Mesenchymal stem cell (in vitro differentiated cells and primary cell): ENCODE results near the gene SRSF3.

Experiments
- DNase-seq: peaks from one replicate; pipeline ENCODE4 v3.0.0-alpha.2; 2013
- H2AFZ ChIP-seq: one replicate; pipeline ENCODE4 v1.6.1; 2013; ENCODE audit warnings: low read depth, mild to moderate bottlenecking, control low read depth, inconsistent platforms, low read length, moderate library complexity
- H2AK5ac ChIP-seq: 2 replicates; pipeline ENCODE4 v1.6.1; 2013; ENCODE audit warnings: low read length, moderate library complexity, mild to moderate bottlenecking, inconsistent platforms; ENCODE audit not compliant: severe bottlenecking
- H2BK120ac ChIP-seq: one replicate; pipeline ENCODE4 v1.6.1; 2013; ENCODE audit warnings: low read depth, mild to moderate bottlenecking, inconsistent platforms, low read length, moderate library complexity
- H2BK12ac ChIP-seq, 2 experiments: one replicate each; pipeline ENCODE4 v1.6.1; 2013; ENCODE audit warnings: inconsistent platforms in 2 of 2, low read length in 2 of 2, mild to moderate bottlenecking in 2 of 2, moderate library complexity in 2 of 2, control low read depth in 1 of 2
- H2BK15ac ChIP-seq: one replicate; pipeline ENCODE4 v1.6.1; 2013; ENCODE audit warnings: mild to moderate bottlenecking, low read depth, inconsistent platforms; ENCODE audit not compliant: poor library complexity, severe bottlenecking
- H2BK5ac ChIP-seq: 2 replicates; pipeline ENCODE4 v1.6.1; 2013; ENCODE audit warnings: low read depth, mild to moderate bottlenecking, low read length, control low read depth, inconsistent platforms; ENCODE audit not compliant: poor library complexity, severe bottlenecking
- H3K14ac ChIP-seq, 2 experiments: one replicate each; pipeline ENCODE4 v1.6.1; 2013; ENCODE audit warnings: inconsistent platforms in 2 of 2, low read length in 2 of 2, control low read depth in 1 of 2, mild to moderate bottlenecking in 1 of 2, moderate library complexity in 1 of 2
- H3K18ac ChIP-seq, 2 experiments: one replicate each; pipeline ENCODE4 v1.6.1; 2013; ENCODE audit warnings: inconsistent platforms in 2 of 2, low read length in 2 of 2, control low read depth in 1 of 2, low read depth in 1 of 2, mild to moderate bottlenecking in 1 of 2
- H3K23ac ChIP-seq, 2 experiments: one replicate each; pipeline ENCODE4 v1.6.1; 2013; ENCODE audit warnings: inconsistent platforms in 2 of 2, low read length in 2 of 2, mild to moderate bottlenecking in 2 of 2, moderate library complexity in 2 of 2, control low read depth in 1 of 2
- H3K27ac ChIP-seq: 2 replicates; pipeline ENCODE4 v1.5.1; 2013; ENCODE audit warnings: mild to moderate bottlenecking, moderate library complexity, low read length, control low read depth, inconsistent platforms; ENCODE audit not compliant: poor library complexity, severe bottlenecking
- H3K27me3 ChIP-seq, 2 experiments: 2 replicates each; pipeline versions ENCODE4 v1.6.1 to v1.7.0; 2013; ENCODE audit warnings: low read length in 2 of 2, mild to moderate bottlenecking in 2 of 2, moderate library complexity in 2 of 2, control low read depth in 1 of 2, inconsistent platforms in 1 of 2; ENCODE audit not compliant: control insufficient read depth in 1 of 2, insufficient read depth in 1 of 2
- H3K36me3 ChIP-seq, 2 experiments: 2 replicates each; pipeline versions ENCODE4 v1.6.1 to v1.7.0; 2013; ENCODE audit warnings: low read length in 2 of 2, control low read depth in 1 of 2, inconsistent platforms in 1 of 2, low read depth in 1 of 2, mild to moderate bottlenecking in 1 of 2; ENCODE audit not compliant: insufficient read depth in 2 of 2, control insufficient read depth in 1 of 2
- H3K4ac ChIP-seq, 2 experiments: one replicate each; pipeline ENCODE4 v1.6.1; 2013; ENCODE audit warnings: inconsistent platforms in 2 of 2, low read length in 2 of 2, mild to moderate bottlenecking in 2 of 2, moderate library complexity in 2 of 2, control low read depth in 1 of 2, low read depth in 1 of 2
- H3K4me1 ChIP-seq: 2 replicates; pipeline ENCODE4 v1.6.1; 2013; ENCODE audit warnings: low read depth, low read length, control low read depth; ENCODE audit not compliant: control insufficient read depth, insufficient read depth
- H3K4me2 ChIP-seq: 2 replicates; pipeline ENCODE4 v1.6.1; 2013; ENCODE audit warnings: low read length, mild to moderate bottlenecking, inconsistent platforms; ENCODE audit not compliant: poor library complexity, severe bottlenecking
- H3K4me3 ChIP-seq, 2 experiments: 2 replicates each; pipeline versions ENCODE4 v1.5.1 to v1.7.0; 2013; ENCODE audit warnings: low read length in 2 of 2, mild to moderate bottlenecking in 2 of 2, control low read depth in 1 of 2, low read depth in 1 of 2; ENCODE audit not compliant: insufficient read depth in 1 of 2
- H3K79me1 ChIP-seq: replicated peaks from 2 replicates; pipeline ENCODE4 v1.6.1; 2013; ENCODE audit warnings: mild to moderate bottlenecking, control low read depth, low read length, inconsistent platforms; ENCODE audit not compliant: poor library complexity, severe bottlenecking
- H3K9ac ChIP-seq: 2 replicates; pipeline ENCODE4 v1.7.0; 2013; ENCODE audit warnings: mild to moderate bottlenecking, low read length, moderate library complexity
- H3K9me3 ChIP-seq: 2 replicates; pipeline ENCODE4 v1.7.0; 2013; ENCODE audit warnings: mild to moderate bottlenecking, low read length; ENCODE audit not compliant: control insufficient read depth
- H4K8ac ChIP-seq: one replicate; pipeline ENCODE4 v1.6.1; 2013; ENCODE audit warnings: inconsistent platforms, mild to moderate bottlenecking, low read length, moderate library complexity
- H4K91ac ChIP-seq: one replicate; pipeline ENCODE4 v1.6.1; 2013; ENCODE audit warnings: mild to moderate bottlenecking, low read length, inconsistent platforms
- WGBS: methylation state at CpG from one replicate; pipeline ENCODE4 v1.1.7; 2013; ENCODE audit warnings: mixed read lengths; 5-methylcytosine and 5-hydroxymethylcytosine counted together

Gene SRSF3

DNA sequence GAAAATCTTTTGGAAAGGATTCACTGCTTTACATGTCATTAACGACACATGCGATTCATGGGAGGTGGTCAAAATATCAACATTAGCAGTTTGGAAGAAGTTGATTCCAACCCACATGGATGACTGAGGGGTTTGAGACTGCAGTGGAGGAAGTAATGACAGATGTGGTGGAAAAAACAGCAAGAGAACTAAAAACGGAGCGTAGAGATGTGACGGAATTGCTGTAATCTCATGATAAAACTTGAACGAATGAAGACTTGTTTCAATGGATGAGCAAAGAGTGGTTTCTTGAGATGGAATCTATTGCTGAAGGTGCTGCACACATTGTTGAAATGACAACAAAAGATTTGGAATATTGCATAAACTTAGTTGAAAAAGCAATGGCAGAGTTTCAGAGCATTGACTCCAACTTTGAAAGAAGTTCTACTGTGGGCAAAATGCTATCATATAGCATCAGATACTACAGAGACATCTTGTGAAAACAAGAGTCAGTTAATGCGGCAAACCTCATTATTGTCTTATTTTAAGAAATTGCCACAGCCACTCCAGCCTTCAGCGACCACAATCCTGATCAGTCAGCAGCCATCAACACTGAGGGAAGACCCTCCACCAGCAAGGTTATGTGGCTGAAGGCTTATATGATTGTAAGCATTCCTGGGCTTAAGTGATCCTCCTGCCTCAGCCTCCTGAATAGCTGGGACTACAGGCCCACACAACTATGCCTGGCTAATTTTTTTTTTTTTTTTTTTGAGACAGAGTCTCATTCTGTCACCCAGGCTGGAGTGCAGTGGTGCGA lies 19.2 kb downstream of the SRSF3 start:
- H3K4me3 ChIP-seq, result no peak overlapping the region
- peaks cover 31 to 46% of the 10 kb centered on the region in 2 experiments for H3K36me3 ChIP-seq
- H3K79me1 ChIP-seq, result peaks cover 3% of the 10 kb centered on the region
- H3K4ac ChIP-seq, result no peak overlapping the region
- no peaks in the 10 kb centered on the region for H3K27me3 ChIP-seq
- no peak overlapping the region for H3K23ac ChIP-seq
- no peak overlapping the region for H2BK120ac ChIP-seq
- H3K9me3 ChIP-seq, result no peaks in the 10 kb centered on the region
- no peak overlapping the region for H3K4me2 ChIP-seq
- no peak overlapping the region for H2AK5ac ChIP-seq
- 95% methylated on average over 8 of the region's 9 CpGs for WGBS
- no peak overlapping the region for H2BK12ac ChIP-seq
- no peak for DNase-seq
- H4K91ac ChIP-seq, result no peak overlapping the region
- H4K8ac ChIP-seq, result no peak overlapping the region
- H2AFZ ChIP-seq, result no peak overlapping the region
- no peak overlapping the region for H3K27ac ChIP-seq
- H3K4me1 ChIP-seq, result peaks cover 5% of the 10 kb centered on the region
- H3K14ac ChIP-seq, result no peak overlapping the region
- H3K9ac ChIP-seq, result no peak overlapping the region
- H3K18ac ChIP-seq, result no peak overlapping the region
- H2BK15ac ChIP-seq, result no peak overlapping the region
- H2BK5ac ChIP-seq, result no peak overlapping the region

DNA sequence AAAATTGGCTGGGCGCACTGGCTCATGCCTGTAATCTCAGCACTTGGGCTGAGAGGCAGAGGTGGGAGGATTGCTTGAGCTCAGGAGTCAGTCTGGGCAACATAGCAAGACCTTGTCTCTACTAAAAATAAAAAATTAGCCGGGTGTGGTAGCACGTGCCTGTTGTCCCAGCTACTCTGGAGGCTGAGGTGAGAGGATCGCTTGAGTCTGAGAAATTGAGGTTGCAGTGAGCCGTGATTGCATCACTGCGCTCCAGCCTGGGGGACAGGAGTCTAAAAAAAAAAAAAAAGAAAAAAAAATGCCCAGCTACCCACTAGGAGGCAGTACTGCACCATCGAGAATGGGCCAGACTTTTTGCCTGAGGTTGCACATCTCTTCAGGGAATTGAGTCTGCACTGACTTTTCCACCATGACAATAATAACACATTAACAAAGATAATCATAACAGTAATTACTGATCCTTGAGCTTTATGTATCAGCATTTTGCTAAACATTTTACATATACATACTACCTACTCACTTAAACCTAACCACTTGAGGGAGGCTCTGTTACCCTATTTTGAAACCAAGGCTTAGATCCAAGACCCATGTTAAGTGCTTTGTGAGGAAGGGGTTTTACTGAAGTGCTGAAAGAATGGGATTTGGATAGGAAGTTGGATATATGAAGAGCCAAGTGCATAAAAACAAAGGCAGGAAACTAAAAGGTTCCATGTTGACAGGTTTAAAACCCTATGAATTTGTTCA lies 21.0 kb downstream of the SRSF3 start:
- DNase-seq, result peak; percentile 80

DNA sequence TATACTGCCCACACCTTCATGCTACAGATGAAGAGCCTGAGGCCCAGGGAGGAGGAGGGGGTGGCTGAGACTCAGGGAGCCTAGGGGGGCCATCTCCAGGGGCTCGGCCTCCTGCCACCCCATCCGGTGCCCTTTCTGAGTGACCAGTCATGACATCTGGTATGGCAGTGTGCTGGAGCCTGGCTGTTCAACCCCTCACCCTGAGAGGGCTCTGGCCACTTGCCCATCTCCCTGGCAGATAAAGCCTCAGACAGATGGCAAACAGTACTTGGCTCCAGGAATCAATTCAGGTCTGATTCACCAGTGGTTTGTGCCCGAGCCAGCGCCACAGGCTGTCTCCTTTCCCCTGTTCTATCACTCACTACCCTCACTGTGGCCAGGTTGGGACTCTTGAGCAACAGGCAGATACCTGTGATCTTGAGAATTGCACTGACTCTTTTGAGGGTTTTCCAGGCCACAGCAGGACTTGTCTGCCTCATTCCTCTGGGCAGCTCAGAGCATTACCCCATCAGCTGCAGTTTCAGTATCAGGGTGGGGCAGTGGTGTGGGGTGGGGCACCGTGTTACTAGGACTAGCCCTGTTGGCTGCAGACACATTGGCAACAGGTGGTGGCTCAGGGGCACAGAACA lies 22.8 kb downstream of the SRSF3 start:
- Histone ChIP-seq H3K4me3 (no peak overlapping the region), H3K4me1 (peaks cover 5% of the 10 kb centered on the region), H3K4me2 (no peak overlapping the region), H3K9me3 (no peaks in the 10 kb centered on the region), H4K91ac (no peak overlapping the region), H2AK5ac (no peak overlapping the region), H2AFZ (peak overlapping the region; percentile 44), H4K8ac (no peak overlapping the region), H3K36me3 (peaks cover 12 to 14% of the 10 kb centered on the region in 2 experiments), H3K18ac (no peak overlapping the region), H2BK120ac (no peak overlapping the region), H3K23ac (no peak overlapping the region), H2BK5ac (no peak overlapping the region), H3K4ac (no peak overlapping the region), H3K27me3 (no peaks in the 10 kb centered on the region), H2BK12ac (peak overlapping the region in 1 of 2 experiments; percentile 54), H3K14ac (peak overlapping the region in 1 of 2 experiments; percentile 57), H3K9ac (no peak overlapping the region), H3K27ac (no peak overlapping the region), H2BK15ac (no peak overlapping the region), H3K79me1 (no peaks in the 10 kb centered on the region)
- no peak for DNase-seq
- 87% methylated on average over 5 of the region's 5 CpGs for WGBS

More for the DNA sequence above, 21.0 kb downstream of the SRSF3 start:
- Histone ChIP-seq H3K27me3 (no peaks in the 10 kb centered on the region), H3K4ac (no peak overlapping the region), H3K9me3 (no peaks in the 10 kb centered on the region), H3K23ac (no peak overlapping the region), H2BK12ac (no peak overlapping the region), H2AFZ (no peak overlapping the region), H3K9ac (no peak overlapping the region), H3K79me1 (peaks cover 1% of the 10 kb centered on the region), H3K4me3 (no peak overlapping the region), H4K8ac (no peak overlapping the region), H2BK15ac (no peak overlapping the region), H3K4me1 (peaks cover 5% of the 10 kb centered on the region), H3K27ac (no peak overlapping the region), H3K4me2 (no peak overlapping the region), H4K91ac (no peak overlapping the region), H2BK5ac (no peak overlapping the region), H2BK120ac (no peak overlapping the region), H3K36me3 (peaks cover 21 to 32% of the 10 kb centered on the region in 2 experiments), H3K14ac (no peak overlapping the region), H2AK5ac (no peak overlapping the region), H3K18ac (no peak overlapping the region)
- 61% methylated on average over 7 of the region's 7 CpGs for WGBS
